ENCODE data around the gene SLC17A7.

GRCh38 chr19:49398931-49399330 is 42.4 kb downstream of the SLC17A7 start:
- TF ChIP-seq CTCF (conservative IDR thresholded peaks at IDR 0.05) (no peak), ZFX (IDR thresholded peaks at IDR 0.05) (no peak)

All from C4-2B (cell line).